GM23338 (cell line): ENCODE results near the gene PKIB. TPM values are rescaled to one million over a fixed set of nuclear protein-coding genes. Genes with fewer than 3 reads are reported as not detected.

ENCODE experiments used
- ATAC-seq: fragments of 200-7000 bp; cut with Tn5 transposase; 3 replicates; pipeline ENCODE4 v1.9.1; 2020
- DNase-seq: peaks from one replicate; pipeline ENCODE4 v3.0.0-alpha.2; 2015; ENCODE audit warnings: low spot score
- H2AFZ ChIP-seq: fragments of 200-600 bp; sonication (generic); 2 replicates; pipeline ENCODE4 v1.8.0; 2016; ENCODE audit warnings: antibody characterized with exemption, mild to moderate bottlenecking, moderate library complexity
- H3F3A ChIP-seq: fragments of 200-600 bp; sonication (generic); replicated peaks from 2 replicates; pipeline ENCODE4 v1.8.0; 2017; ENCODE audit warnings: antibody characterized with exemption, mixed run types, low read depth
- H3K27ac ChIP-seq: fragments of 200-600 bp; sonication (generic); 2 replicates; pipeline ENCODE4 v1.6.1; 2016; ENCODE audit warnings: low read depth
- H3K27me3 ChIP-seq: fragments of 200-600 bp; sonication (generic); 2 replicates; pipeline ENCODE4 v1.8.0; 2016; ENCODE audit warnings: mild to moderate bottlenecking, mixed run types, moderate library complexity; ENCODE audit not compliant: insufficient read depth
- H3K36me3 ChIP-seq: fragments of 200-600 bp; sonication (generic); 2 replicates; pipeline ENCODE4 v1.8.0; 2016; ENCODE audit warnings: mild to moderate bottlenecking; ENCODE audit not compliant: insufficient read depth
- H3K4me1 ChIP-seq: fragments of 200-600 bp; sonication (generic); 2 replicates; pipeline ENCODE4 v1.8.0; 2016; ENCODE audit warnings: mild to moderate bottlenecking, moderate library complexity; ENCODE audit not compliant: insufficient read depth
- H3K4me2 ChIP-seq: fragments of 200-600 bp; sonication (generic); 2 replicates; pipeline ENCODE4 v1.7.1; 2017; ENCODE audit warnings: mixed run types
- H3K4me3 ChIP-seq: fragments of 200-600 bp; sonication (generic); 2 replicates; pipeline ENCODE4 v1.6.1; 2016; ENCODE audit warnings: mixed run types
- H3K79me2 ChIP-seq: fragments of 200-600 bp; sonication (generic); replicated peaks from 2 replicates; pipeline ENCODE4 v1.8.0; 2017; ENCODE audit warnings: mild to moderate bottlenecking; ENCODE audit not compliant: insufficient read depth
- H3K9me2 ChIP-seq: fragments of 200-600 bp; sonication (generic); 2 replicates; pipeline ENCODE4 v1.8.0; 2017; ENCODE audit not compliant: insufficient read depth
- H4K20me1 ChIP-seq: fragments of 200-600 bp; sonication (generic); replicated peaks from 2 replicates; pipeline ENCODE4 v1.8.0; 2017; ENCODE audit warnings: mild to moderate bottlenecking; ENCODE audit not compliant: insufficient read depth
- H3K27ac Mint-ChIP-seq: 2 replicates; pipeline ENCODE4 v1.8.0; 2020; ENCODE audit warnings: inconsistent platforms, mild to moderate bottlenecking, moderate library complexity, mixed read lengths
- H3K27me3 Mint-ChIP-seq: 3 replicates; pipeline ENCODE4 v1.8.0; 2022; ENCODE audit warnings: low read depth, mild to moderate bottlenecking, moderate library complexity, mixed read lengths, inconsistent platforms; ENCODE audit not compliant: insufficient read depth, poor library complexity
- H3K36me3 Mint-ChIP-seq: 3 replicates; pipeline ENCODE4 v1.8.0; 2021; ENCODE audit warnings: low read depth, mild to moderate bottlenecking, inconsistent platforms, moderate library complexity, mixed read lengths
- H3K4me1 Mint-ChIP-seq: 3 replicates; pipeline ENCODE4 v1.8.0; 2020; ENCODE audit warnings: mild to moderate bottlenecking, inconsistent platforms, mixed read lengths
- H3K4me3 Mint-ChIP-seq: 3 replicates; pipeline ENCODE4 v1.8.0; 2021; ENCODE audit warnings: moderate library complexity, mild to moderate bottlenecking, inconsistent platforms, mixed read lengths
- H3K9me3 Mint-ChIP-seq: 3 replicates; pipeline ENCODE4 v1.8.0; 2020; ENCODE audit warnings: moderate library complexity, mild to moderate bottlenecking, inconsistent platforms, mixed read lengths
- CTCF ChIP-seq, 2 experiments: fragments of 200-600 bp in 1 of 2; sonication (generic) in 1 of 2; conservative IDR thresholded peaks; 2 replicates each; pipeline versions ENCODE4 v1.5.1 to v1.6.1; 2016 to 2017; ENCODE audit warnings: antibody characterized with exemption in 2 of 2, low read depth in 2 of 2, mild to moderate bottlenecking in 2 of 2, moderate library complexity in 1 of 2
- ETS1 ChIP-seq: IDR thresholded peaks from 2 replicates; pipeline ENCODE4 v1.6.1; 2016; ENCODE audit warnings: antibody characterized with exemption
- EZH2 ChIP-seq: fragments of 200-600 bp; sonication (generic); IDR thresholded peaks from one replicate; pipeline ENCODE4 v1.8.0; 2017; ENCODE audit warnings: antibody characterized with exemption, mild to moderate bottlenecking, low read depth; ENCODE audit not compliant: unreplicated experiment
- EZH2phosphoT487 ChIP-seq: fragments of 200-600 bp; sonication (generic); IDR thresholded peaks from one replicate; pipeline ENCODE4 v1.8.1; 2018; ENCODE audit warnings: antibody characterized with exemption; ENCODE audit not compliant: unreplicated experiment
- JUNB ChIP-seq: IDR thresholded peaks from one replicate; pipeline ENCODE4 v1.6.1; 2016; ENCODE audit warnings: antibody characterized with exemption; ENCODE audit not compliant: unreplicated experiment
- NANOG ChIP-seq: IDR thresholded peaks from 2 replicates; pipeline ENCODE4 v1.6.1; 2016; ENCODE audit warnings: antibody characterized with exemption, borderline replicate concordance
- POLR2AphosphoS5 ChIP-seq: IDR thresholded peaks from 2 replicates; pipeline ENCODE4 v1.6.1; 2016; ENCODE audit warnings: antibody characterized with exemption, low read depth
- REST ChIP-seq: IDR thresholded peaks from one replicate; pipeline ENCODE4 v1.6.1; 2018; ENCODE audit warnings: antibody characterized with exemption; ENCODE audit not compliant: unreplicated experiment
- ZNF114 ChIP-seq: fragments of 250-450 bp; sonication (Bioruptor Pico); IDR thresholded peaks from 2 replicates; pipeline ENCODE4 v1.5.0; 2020; ENCODE audit warnings: mild to moderate bottlenecking, moderate library complexity
- ZNF331 ChIP-seq: fragments of 250-450 bp; sonication (Bioruptor Pico); IDR thresholded peaks from 2 replicates; pipeline ENCODE4 v1.5.0; 2020; ENCODE audit warnings: low read depth, mild to moderate bottlenecking, moderate library complexity
- polyA plus RNA-seq: library from polyadenylated mRNA; unstranded; fragments of >200 nt; fragmentation: Nextera tagmentation; extraction: Ambion mirVana; gene quantifications from 2 replicates; pipeline ENCODE4 v1.2.1, GENCODE V29; 2016
- total RNA-seq: library from RNA; depleted of rRNA; stranded (reverse); fragments of >200 nt; shearing (Covaris generic); gene quantifications from 2 replicates; pipeline ENCODE4 v1.2.3, GENCODE V29; 2014

PKIB gene
- total and polyA plus RNA-seq, 2 experiments from 2014 or later: 125 to 170 TPM

GRCh38 chr6:122695188-122695587 is 85.0 kb downstream of the PKIB start:
- Histone ChIP-seq H3F3A (no peaks in the 10 kb centered on the region), H3K36me3 (peaks cover 5% of the 10 kb centered on the region; the same call in 1 of the 2 replicates), H3K27me3 (no peaks in the 10 kb centered on the region), H3K9me2 (peaks cover 10% of the 10 kb centered on the region), H3K4me1 (peaks cover 45% of the 10 kb centered on the region), H2AFZ (no peak overlapping the region), H3K79me2 (peaks cover 6% of the 10 kb centered on the region; the same call in 1 of the 2 replicates), H3K27ac (no peak overlapping the region), H4K20me1 (no peaks in the 10 kb centered on the region), H3K4me3 (no peak overlapping the region), H3K4me2 (no peak overlapping the region)
- Mint-ChIP-seq H3K4me1 (peaks cover 44% of the 10 kb centered on the region), H3K27me3 (peaks cover 8% of the 10 kb centered on the region), H3K27ac (no peak overlapping the region), H3K36me3 (peaks cover under 1% of the 10 kb centered on the region; the same call in 2 of the 3 replicates), H3K9me3 (0 out of 3 replicates have a peak, but pooled peaks cover under 1% of the 10 kb centered on the region), H3K4me3 (no peak overlapping the region)
- DNase-seq: no peak
- TF ChIP-seq JUNB: no peak
- no peak for TF ChIP-seq EZH2phosphoT487
- TF ChIP-seq REST: no peak
- no peak for TF ChIP-seq CTCF (conservative IDR thresholded peaks at IDR 0.05; ENCODE audit: low read depth in 2 of 2)
- no peak for TF ChIP-seq ETS1
- no peak for TF ChIP-seq ZNF114 (CRISPR knock-in tag)
- TF ChIP-seq EZH2: no peak
- TF ChIP-seq NANOG: no peak
- TF ChIP-seq POLR2AphosphoS5: no peak
- no peak for TF ChIP-seq ZNF331
- ATAC-seq: no peak
